ENCODE measurements around the gene SIGLEC7.
"Not testable (repeated sequence)": the region's sequence is repeated elsewhere in the genome, so short reads cannot be mapped to it uniquely, and the experiment has no call there.

Gene SIGLEC7

GRCh38 chr19:51136851-51137551 is 5.1 kb upstream of the SIGLEC7 start:
- Histone ChIP-seq H3K36me3 (ENCODE audit: control insufficient read depth in 1 of 2, insufficient read depth in 2 of 2, low read length in 2 of 2) (no peaks in the 10 kb centered on the region), H3K9me3 (ENCODE audit: control insufficient read depth in 1 of 2, low read length in 2 of 2) (no peaks in the 10 kb centered on the region), H3K4me3 (ENCODE audit: low read depth in 1 of 2, low read length in 2 of 2) (no peak overlapping the region), H3K27ac (ENCODE audit: low read depth, low read length) (peak overlapping the region; percentile 30), H3K27me3 (ENCODE audit: control insufficient read depth in 1 of 2, insufficient read depth in 2 of 2, low read length in 2 of 2) (no peaks in the 10 kb centered on the region), H3K4me1 (ENCODE audit: control insufficient read depth in 1 of 2, insufficient read depth in 2 of 2, low read length in 2 of 2) (peaks cover 0 to 2% of the 10 kb centered on the region in 2 donors), H3K9ac (ENCODE audit: low read depth in 1 of 2, low read length in 2 of 2) (peak overlapping the region in 1 of 2 donors; percentile 25)

GRCh38 chr19:51137792-51138425 is 4.2 kb upstream of the SIGLEC7 start:
- Histone ChIP-seq H3K36me3 (ENCODE audit: control insufficient read depth in 1 of 2, insufficient read depth in 2 of 2, low read length in 2 of 2) (no peaks in the 10 kb centered on the region), H3K27ac (ENCODE audit: low read depth, low read length) (peak overlapping the region; percentile 8), H3K9me3 (ENCODE audit: control insufficient read depth in 1 of 2, low read length in 2 of 2) (no peaks in the 10 kb centered on the region), H3K4me1 (ENCODE audit: control insufficient read depth in 1 of 2, insufficient read depth in 2 of 2, low read length in 2 of 2) (peaks cover 0 to 2% of the 10 kb centered on the region in 2 donors), H3K27me3 (ENCODE audit: control insufficient read depth in 1 of 2, insufficient read depth in 2 of 2, low read length in 2 of 2) (no peaks in the 10 kb centered on the region), H3K4me3 (ENCODE audit: low read depth in 1 of 2, low read length in 2 of 2) (no peak overlapping the region), H3K9ac (ENCODE audit: low read depth in 1 of 2, low read length in 2 of 2) (no peak overlapping the region)

- no peaks in the 10 kb centered on the region for H3K9me3 ChIP-seq (ENCODE audit: control insufficient read depth in 1 of 2, low read length in 2 of 2)
- peaks cover 0 to 2% of the 10 kb centered on the region in 2 donors for H3K4me1 ChIP-seq (ENCODE audit: control insufficient read depth in 1 of 2, insufficient read depth in 2 of 2, low read length in 2 of 2)
- no peak overlapping the region for H3K9ac ChIP-seq (ENCODE audit: low read depth in 1 of 2, low read length in 2 of 2)
- H3K27me3 ChIP-seq (ENCODE audit: control insufficient read depth in 1 of 2, insufficient read depth in 2 of 2, low read length in 2 of 2), result no peaks in the 10 kb centered on the region
- no peaks in the 10 kb centered on the region for H3K36me3 ChIP-seq (ENCODE audit: control insufficient read depth in 1 of 2, insufficient read depth in 2 of 2, low read length in 2 of 2)
- no peak overlapping the region for H3K27ac ChIP-seq (ENCODE audit: low read depth, low read length)
- H3K4me3 ChIP-seq (ENCODE audit: low read depth in 1 of 2, low read length in 2 of 2), result no peak overlapping the region
Observed at GRCh38 chr19:51138549-51138979, 3.5 kb upstream of the SIGLEC7 start.

- Histone ChIP-seq H3K4me1 (ENCODE audit: control insufficient read depth in 1 of 2, insufficient read depth in 2 of 2, low read length in 2 of 2) (peaks cover 0 to 2% of the 10 kb centered on the region in 2 donors), H3K27me3 (ENCODE audit: control insufficient read depth in 1 of 2, insufficient read depth in 2 of 2, low read length in 2 of 2) (no peaks in the 10 kb centered on the region), H3K9me3 (ENCODE audit: control insufficient read depth in 1 of 2, low read length in 2 of 2) (no peaks in the 10 kb centered on the region), H3K27ac (ENCODE audit: low read depth, low read length) (no peak overlapping the region), H3K36me3 (ENCODE audit: control insufficient read depth in 1 of 2, insufficient read depth in 2 of 2, low read length in 2 of 2) (no peaks in the 10 kb centered on the region), H3K4me3 (ENCODE audit: low read depth in 1 of 2, low read length in 2 of 2) (no peak overlapping the region), H3K9ac (ENCODE audit: low read depth in 1 of 2, low read length in 2 of 2) (no peak overlapping the region)
Observed at GRCh38 chr19:51139299-51140014, 2.6 kb upstream of the SIGLEC7 start.

GRCh38 chr19:51140441-51140840 is 1.7 kb upstream of the SIGLEC7 start:
- Histone ChIP-seq H3K9me3 (ENCODE audit: control insufficient read depth in 1 of 2, low read length in 2 of 2) (no peaks in the 10 kb centered on the region), H3K27ac (ENCODE audit: low read depth, low read length) (no peak overlapping the region), H3K9ac (ENCODE audit: low read depth in 1 of 2, low read length in 2 of 2) (no peak overlapping the region), H3K27me3 (ENCODE audit: control insufficient read depth in 1 of 2, insufficient read depth in 2 of 2, low read length in 2 of 2) (no peaks in the 10 kb centered on the region), H3K36me3 (ENCODE audit: control insufficient read depth in 1 of 2, insufficient read depth in 2 of 2, low read length in 2 of 2) (no peaks in the 10 kb centered on the region), H3K4me1 (ENCODE audit: control insufficient read depth in 1 of 2, insufficient read depth in 2 of 2, low read length in 2 of 2) (peaks cover 0 to 2% of the 10 kb centered on the region in 2 donors), H3K4me3 (ENCODE audit: low read depth in 1 of 2, low read length in 2 of 2) (no peak overlapping the region)

- Histone ChIP-seq H3K4me3 (ENCODE audit: low read depth in 1 of 2, low read length in 2 of 2) (no peak overlapping the region), H3K9ac (ENCODE audit: low read depth in 1 of 2, low read length in 2 of 2) (no peak overlapping the region), H3K27ac (ENCODE audit: low read depth, low read length) (no peak overlapping the region), H3K36me3 (ENCODE audit: control insufficient read depth in 1 of 2, insufficient read depth in 2 of 2, low read length in 2 of 2) (no peaks in the 10 kb centered on the region), H3K27me3 (ENCODE audit: control insufficient read depth in 1 of 2, insufficient read depth in 2 of 2, low read length in 2 of 2) (no peaks in the 10 kb centered on the region), H3K9me3 (ENCODE audit: control insufficient read depth in 1 of 2, low read length in 2 of 2) (no peaks in the 10 kb centered on the region), H3K4me1 (ENCODE audit: control insufficient read depth in 1 of 2, insufficient read depth in 2 of 2, low read length in 2 of 2) (peaks cover 0 to 2% of the 10 kb centered on the region in 2 donors)
Observed at GRCh38 chr19:51141181-51141580, 920 bp upstream of the SIGLEC7 start.

GRCh38 chr19:51142809-51143475 is 841 bp downstream of the SIGLEC7 start:
- H3K9me3 ChIP-seq (ENCODE audit: control insufficient read depth in 1 of 2, low read length in 2 of 2); H3K4me3 ChIP-seq (ENCODE audit: low read depth in 1 of 2, low read length in 2 of 2); H3K27me3 ChIP-seq (ENCODE audit: control insufficient read depth in 1 of 2, insufficient read depth in 2 of 2, low read length in 2 of 2); H3K27ac ChIP-seq (ENCODE audit: low read depth, low read length); H3K4me1 ChIP-seq (ENCODE audit: control insufficient read depth in 1 of 2, insufficient read depth in 2 of 2, low read length in 2 of 2); H3K36me3 ChIP-seq (ENCODE audit: control insufficient read depth in 1 of 2, insufficient read depth in 2 of 2, low read length in 2 of 2); H3K9ac ChIP-seq (ENCODE audit: low read depth in 1 of 2, low read length in 2 of 2): not testable (repeated sequence)

GRCh38 chr19:51143486-51143885 is 1.4 kb downstream of the SIGLEC7 start:
- H3K27ac ChIP-seq (ENCODE audit: low read depth, low read length), result no peak overlapping the region
- H3K9me3 ChIP-seq (ENCODE audit: control insufficient read depth in 1 of 2, low read length in 2 of 2), result no peaks in the 10 kb centered on the region
- no peaks in the 10 kb centered on the region for H3K36me3 ChIP-seq (ENCODE audit: control insufficient read depth in 1 of 2, insufficient read depth in 2 of 2, low read length in 2 of 2)
- H3K4me3 ChIP-seq (ENCODE audit: low read depth in 1 of 2, low read length in 2 of 2), result peak overlapping the region in 1 of 2 donors; percentile 8
- no peak overlapping the region for H3K9ac ChIP-seq (ENCODE audit: low read depth in 1 of 2, low read length in 2 of 2)
- H3K4me1 ChIP-seq (ENCODE audit: control insufficient read depth in 1 of 2, insufficient read depth in 2 of 2, low read length in 2 of 2), result no peaks in the 10 kb centered on the region
- no peaks in the 10 kb centered on the region for H3K27me3 ChIP-seq (ENCODE audit: control insufficient read depth in 1 of 2, insufficient read depth in 2 of 2, low read length in 2 of 2)

- no peak overlapping the region for H3K27ac ChIP-seq (ENCODE audit: low read depth, low read length)
- no peaks in the 10 kb centered on the region for H3K9me3 ChIP-seq (ENCODE audit: control insufficient read depth in 1 of 2, low read length in 2 of 2)
- H3K4me3 ChIP-seq (ENCODE audit: low read depth in 1 of 2, low read length in 2 of 2), result no peak overlapping the region
- no peaks in the 10 kb centered on the region for H3K27me3 ChIP-seq (ENCODE audit: control insufficient read depth in 1 of 2, insufficient read depth in 2 of 2, low read length in 2 of 2)
- no peaks in the 10 kb centered on the region for H3K36me3 ChIP-seq (ENCODE audit: control insufficient read depth in 1 of 2, insufficient read depth in 2 of 2, low read length in 2 of 2)
- H3K9ac ChIP-seq (ENCODE audit: low read depth in 1 of 2, low read length in 2 of 2), result no peak overlapping the region
- no peaks in the 10 kb centered on the region for H3K4me1 ChIP-seq (ENCODE audit: control insufficient read depth in 1 of 2, insufficient read depth in 2 of 2, low read length in 2 of 2)
Observed at GRCh38 chr19:51144482-51145045, 2.5 kb downstream of the SIGLEC7 start.

Data from duodenal mucosa (tissue), 2 donors.